Activated B cell treated with CpG ODN at 0.5 μM for 24 hours (primary cell): ENCODE data around the gene BMP5. TPM values are rescaled to one million over a fixed set of nuclear protein-coding genes. Genes with fewer than 3 reads are reported as not detected.

Experiments used
- ATAC-seq: fragments of 200-7000 bp; cut with Tn5 transposase; one replicate; pipeline ENCODE4 v1.10.0; 2021; ENCODE audit warnings: low read depth, mild to moderate bottlenecking, moderate library complexity
- CTCF ChIA-PET: fragments of 350-600 bp; sonication (Branson Sonifier 250); formaldehyde crosslinking; loops from one replicate; lab custom pipeline; 2021; ENCODE audit warnings: antibody characterized with exemption; lab: Charles Lee
- POLR2A ChIA-PET: fragments of 350-600 bp; sonication (Branson Sonifier 250); formaldehyde crosslinking; loops from one replicate; lab custom pipeline; 2021; ENCODE audit warnings: antibody characterized with exemption; lab: Charles Lee
- DNase-seq: peaks from one replicate; pipeline ENCODE4 v3.0.0; 2022
- H3K27ac Mint-ChIP-seq: one replicate; pipeline ENCODE4 v1.8.0; 2020; ENCODE audit warnings: mixed read lengths
- H3K27me3 Mint-ChIP-seq: one replicate; pipeline ENCODE4 v1.8.0; 2021; ENCODE audit warnings: mixed read lengths
- H3K36me3 Mint-ChIP-seq: one replicate; pipeline ENCODE4 v1.8.0; 2021; ENCODE audit warnings: low read depth, mixed read lengths
- H3K4me1 Mint-ChIP-seq: one replicate; pipeline ENCODE4 v1.8.0; 2021; ENCODE audit warnings: mixed read lengths
- H3K4me3 Mint-ChIP-seq: one replicate; pipeline ENCODE4 v1.8.0; 2020; ENCODE audit warnings: mild to moderate bottlenecking, mixed read lengths
- H3K9me3 Mint-ChIP-seq: one replicate; pipeline ENCODE4 v1.8.0; 2020; ENCODE audit warnings: mixed read lengths
- CTCF ChIP-seq: fragments of 200-600 bp; IDR thresholded peaks from one replicate; pipeline ENCODE4 v1.8.0; 2022; ENCODE audit warnings: antibody characterized with exemption, mild to moderate bottlenecking
- intact Hi-C: fragments of 100-400 bp; cut with micrococcal nuclease; formaldehyde crosslinking; loops from one replicate; pipeline ENCODE4 v1.15.1; 2024
- total RNA-seq: library from RNA; stranded (reverse); gene quantifications from 2 replicates; pipeline ENCODE4 v1.2.3, GENCODE V29; 2022

The BMP5 gene
- total RNA-seq, 1 donor from 2014 or later = not detected

DNA sequence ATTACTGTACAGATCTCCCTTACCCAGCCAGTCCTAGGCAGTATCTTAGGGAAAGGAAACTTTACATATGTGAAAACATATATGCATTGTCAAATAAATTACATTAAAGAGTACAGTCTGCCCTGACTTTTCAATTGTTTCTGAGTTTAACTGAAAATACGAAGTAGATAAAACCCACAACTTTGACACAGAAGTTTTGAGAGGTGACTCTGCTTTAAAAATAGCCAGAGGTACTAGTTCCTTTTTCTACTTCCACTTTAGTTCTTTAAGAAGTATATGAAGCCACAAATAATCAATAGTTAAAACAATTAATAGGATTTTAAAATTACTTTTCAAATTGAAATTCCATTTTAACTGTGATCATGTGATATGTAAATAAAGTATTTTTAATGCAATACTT lies 62.9 kb downstream of the BMP5 start:
- no peak for ATAC-seq
- no peak for TF ChIP-seq CTCF
- intact Hi-C loops = no loop called here
- ChIA-PET POLR2A (no interaction called here), CTCF (no interaction called here)
- Mint-ChIP-seq H3K36me3 (no peaks in the 10 kb centered on the region), H3K4me3 (no peak overlapping the region), H3K27ac (no peak overlapping the region), H3K4me1 (no peaks in the 10 kb centered on the region), H3K9me3 (peaks cover 6% of the 10 kb centered on the region), H3K27me3 (no peaks in the 10 kb centered on the region)
- no peak for DNase-seq

- Mint-ChIP-seq H3K27me3 (no peaks in the 10 kb centered on the region), H3K9me3 (peaks cover 11% of the 10 kb centered on the region), H3K27ac (no peak overlapping the region), H3K36me3 (no peaks in the 10 kb centered on the region), H3K4me3 (no peak overlapping the region), H3K4me1 (no peaks in the 10 kb centered on the region)
- ATAC-seq (no peak), DNase-seq (no peak)
- TF ChIP-seq CTCF = no peak
- intact Hi-C loops = no loop called here
- CTCF ChIA-PET = no interaction called here
- POLR2A ChIA-PET = no interaction called here
Measured at GRCh38 chr6:55811074-55811473, 64.3 kb downstream of the BMP5 start.

DNA sequence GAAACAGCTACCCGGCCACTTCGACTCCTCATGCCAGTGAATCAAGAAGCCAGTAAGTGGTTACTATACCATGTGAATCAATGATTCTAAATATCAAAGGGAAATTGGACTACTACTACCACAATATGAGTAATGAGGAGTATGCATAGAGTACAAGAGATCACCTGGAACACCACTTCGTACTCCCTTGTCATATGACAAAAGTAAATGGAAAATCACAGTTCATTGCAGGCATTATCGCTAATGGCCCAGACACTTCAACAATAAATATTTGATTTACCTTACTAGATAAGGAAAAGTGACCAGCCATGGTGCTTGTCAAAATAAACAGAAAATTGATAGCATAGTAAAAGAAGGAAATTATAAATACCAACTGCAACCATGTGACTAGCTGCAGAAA lies 73.1 kb downstream of the BMP5 start:
- Mint-ChIP-seq H3K4me3 (no peak overlapping the region), H3K27ac (no peak overlapping the region), H3K4me1 (no peaks in the 10 kb centered on the region), H3K9me3 (peaks cover 13% of the 10 kb centered on the region), H3K27me3 (no peaks in the 10 kb centered on the region), H3K36me3 (no peaks in the 10 kb centered on the region)
- POLR2A ChIA-PET = no interaction called here
- ATAC-seq (no peak), DNase-seq (no peak)
- intact Hi-C loops = no loop called here
- no peak for TF ChIP-seq CTCF
- CTCF ChIA-PET = no interaction called here

DNA sequence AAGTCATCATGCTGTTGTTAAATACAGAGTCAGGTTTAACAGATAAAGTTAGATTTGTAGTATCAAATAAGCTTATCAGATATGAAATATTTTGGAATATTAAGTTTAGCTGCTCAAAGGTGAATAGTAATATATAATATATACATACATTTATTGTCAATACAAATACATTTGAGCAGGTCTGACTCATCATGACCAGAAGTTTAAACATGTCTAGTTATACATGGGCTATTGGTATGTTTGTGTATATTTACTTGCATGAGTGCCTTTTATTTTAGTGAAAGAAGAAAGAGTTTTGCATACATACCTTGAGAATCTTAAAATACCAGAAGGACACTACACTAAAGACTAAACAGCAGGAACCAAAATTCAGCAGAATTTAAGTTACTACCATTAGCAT lies 76.8 kb downstream of the BMP5 start:
- Mint-ChIP-seq H3K9me3 (peaks cover 5% of the 10 kb centered on the region), H3K36me3 (no peaks in the 10 kb centered on the region), H3K4me3 (no peak overlapping the region), H3K27ac (no peak overlapping the region), H3K27me3 (no peaks in the 10 kb centered on the region), H3K4me1 (no peaks in the 10 kb centered on the region)
- ATAC-seq = no peak
- POLR2A ChIA-PET = no interaction called here
- TF ChIP-seq CTCF = no peak
- intact Hi-C loops = no loop called here
- CTCF ChIA-PET = no interaction called here
- no peak for DNase-seq

- no peak overlapping the region for H3K27ac Mint-ChIP-seq
- H3K27me3 Mint-ChIP-seq = no peaks in the 10 kb centered on the region
- intact Hi-C loops = no loop called here
- CTCF ChIA-PET = no interaction called here
- TF ChIP-seq CTCF = no peak
- H3K4me3 Mint-ChIP-seq = no peak overlapping the region
- POLR2A ChIA-PET = no interaction called here
- H3K9me3 Mint-ChIP-seq = peaks cover 7% of the 10 kb centered on the region
- H3K4me1 Mint-ChIP-seq = no peaks in the 10 kb centered on the region
- ATAC-seq (no peak), DNase-seq (no peak)
- no peaks in the 10 kb centered on the region for H3K36me3 Mint-ChIP-seq
Measured at GRCh38 chr6:55794136-55794812, 81.1 kb downstream of the BMP5 start.
